ENCODE results near the gene FNDC3B.

The FNDC3B gene

GRCh38 chr3:172176061-172176770, 136.8 kb downstream of the FNDC3B start:
- H3K9ac ChIP-seq (ENCODE audit: low read length): no peak overlapping the region

GRCh38 chr3:172177046-172177445, 137.7 kb downstream of the FNDC3B start:
- Histone ChIP-seq H3K27me3 (ENCODE audit: low read depth, low read length) (no peaks in the 10 kb centered on the region), H3K4me3 (ENCODE audit: low read length) (no peak overlapping the region), H3K27ac (ENCODE audit: low read length) (no peak overlapping the region), H2AFZ (ENCODE audit: low read depth, low read length) (no peak overlapping the region), H3K9me3 (ENCODE audit: insufficient read depth, low read length) (no peaks in the 10 kb centered on the region), H3K79me2 (ENCODE audit: low read length) (no peaks in the 10 kb centered on the region), H3K36me3 (replicated peaks; ENCODE audit: low read depth, low read length) (no peaks in the 10 kb centered on the region), H3K4me1 (ENCODE audit: low read length) (peaks cover 5% of the 10 kb centered on the region; the same call in 1 of the 2 replicates), H3K9ac (ENCODE audit: low read length) (no peak overlapping the region), H3K4me2 (ENCODE audit: low read length) (no peak overlapping the region), H4K20me1 (ENCODE audit: insufficient read depth, low read length) (peaks cover 4% of the 10 kb centered on the region; the same call in 1 of the 2 replicates)
- TF ChIP-seq EZH2phosphoT487 (IDR thresholded peaks at IDR 0.05; ENCODE audit: low read depth) (no peak), CTCF (IDR thresholded peaks at IDR 0.05; ENCODE audit: low read depth, low read length) (no peak)

More at GRCh38 chr3:172176061-172176770, 136.8 kb downstream of the FNDC3B start:
- H3K9me3 ChIP-seq (ENCODE audit: insufficient read depth, low read length): no peaks in the 10 kb centered on the region
- H3K27ac ChIP-seq (ENCODE audit: low read length): no peak overlapping the region
- peaks cover 4% of the 10 kb centered on the region; the same call in 1 of the 2 replicates for H4K20me1 ChIP-seq (ENCODE audit: insufficient read depth, low read length)
- H3K79me2 ChIP-seq (ENCODE audit: low read length): no peaks in the 10 kb centered on the region
- H3K36me3 ChIP-seq (replicated peaks; ENCODE audit: low read depth, low read length): no peaks in the 10 kb centered on the region
- no peak overlapping the region for H3K4me2 ChIP-seq (ENCODE audit: low read length)
- peaks cover 13% of the 10 kb centered on the region for H3K4me1 ChIP-seq (ENCODE audit: low read length)
- H3K27me3 ChIP-seq (ENCODE audit: low read depth, low read length): no peaks in the 10 kb centered on the region
- H2AFZ ChIP-seq (ENCODE audit: low read depth, low read length): no peak overlapping the region
- no peak for TF ChIP-seq EZH2phosphoT487 (IDR thresholded peaks at IDR 0.05; ENCODE audit: low read depth)
- TF ChIP-seq CTCF (IDR thresholded peaks at IDR 0.05; ENCODE audit: low read depth, low read length): no peak
- H3K4me3 ChIP-seq (ENCODE audit: low read length): no peak overlapping the region

- Histone ChIP-seq H3K4me3 (ENCODE audit: low read length) (no peak overlapping the region), H3K79me2 (ENCODE audit: low read length) (no peaks in the 10 kb centered on the region), H3K27me3 (ENCODE audit: low read depth, low read length) (no peaks in the 10 kb centered on the region), H3K27ac (ENCODE audit: low read length) (no peak overlapping the region), H3K4me1 (ENCODE audit: low read length) (0 out of 2 replicates have a peak, but pooled peaks cover 1% of the 10 kb centered on the region), H3K4me2 (ENCODE audit: low read length) (no peak overlapping the region), H3K9me3 (ENCODE audit: insufficient read depth, low read length) (no peaks in the 10 kb centered on the region), H2AFZ (ENCODE audit: low read depth, low read length) (no peak overlapping the region), H3K36me3 (replicated peaks; ENCODE audit: low read depth, low read length) (no peaks in the 10 kb centered on the region), H4K20me1 (ENCODE audit: insufficient read depth, low read length) (peaks cover 4% of the 10 kb centered on the region; the same call in 1 of the 2 replicates), H3K9ac (ENCODE audit: low read length) (no peak overlapping the region)
- TF ChIP-seq CTCF (IDR thresholded peaks at IDR 0.05; ENCODE audit: low read depth, low read length) (no peak), EZH2phosphoT487 (IDR thresholded peaks at IDR 0.05; ENCODE audit: low read depth) (no peak)
Measured at GRCh38 chr3:172177803-172178316, 138.5 kb downstream of the FNDC3B start.

GRCh38 chr3:172179680-172180399, 140.5 kb downstream of the FNDC3B start:
- Histone ChIP-seq H3K79me2 (ENCODE audit: low read length) (no peaks in the 10 kb centered on the region), H3K27me3 (ENCODE audit: low read depth, low read length) (no peaks in the 10 kb centered on the region), H3K4me1 (ENCODE audit: low read length) (no peaks in the 10 kb centered on the region), H3K4me3 (ENCODE audit: low read length) (no peak overlapping the region), H3K9ac (ENCODE audit: low read length) (no peak overlapping the region), H3K36me3 (replicated peaks; ENCODE audit: low read depth, low read length) (no peaks in the 10 kb centered on the region), H3K4me2 (ENCODE audit: low read length) (no peak overlapping the region), H2AFZ (ENCODE audit: low read depth, low read length) (no peak overlapping the region), H3K9me3 (ENCODE audit: insufficient read depth, low read length) (no peaks in the 10 kb centered on the region), H3K27ac (ENCODE audit: low read length) (no peak overlapping the region), H4K20me1 (ENCODE audit: insufficient read depth, low read length) (no peaks in the 10 kb centered on the region; the same call in 1 of the 2 replicates)
- TF ChIP-seq EZH2phosphoT487 (IDR thresholded peaks at IDR 0.05; ENCODE audit: low read depth) (no peak), CTCF (IDR thresholded peaks at IDR 0.05; ENCODE audit: low read depth, low read length) (no peak)

Measured in OCI-LY3 (cell line).